CD8-positive, alpha-beta memory T cell (primary cell): Measurements from ENCODE around the gene EPB41L1. TPM values are rescaled to one million over a fixed set of nuclear protein-coding genes. Genes with fewer than 3 reads are reported as not detected.
A peak's percentile ranks its signal among the peaks of the same experiment; 100 is the strongest.

ENCODE experiments used
- CTCF ChIA-PET: fragments of 350-600 bp; sonication (Branson Sonifier 250); formaldehyde crosslinking; loops from one replicate; lab custom pipeline; 2021; ENCODE audit warnings: antibody characterized with exemption; lab: Charles Lee
- POLR2A ChIA-PET: fragments of 350-600 bp; sonication (Branson Sonifier 250); formaldehyde crosslinking; loops from one replicate; lab custom pipeline; 2021; ENCODE audit warnings: antibody characterized with exemption; lab: Charles Lee
- DNase-seq, 5 donors: peaks; one replicate each; pipeline versions ENCODE4 v3.0.0 to v3.0.0-alpha.2; 2020 to 2022; ENCODE audit warnings: mixed read lengths in 1 of 5
- H3K27ac ChIP-seq: one replicate; pipeline ENCODE4 v1.7.0; 2013; ENCODE audit warnings: low read depth, mild to moderate bottlenecking, low read length, moderate library complexity
- H3K27me3 ChIP-seq: 2 replicates; pipeline ENCODE4 v1.7.0; 2013; ENCODE audit warnings: low read length, mild to moderate bottlenecking; ENCODE audit not compliant: insufficient read depth, poor library complexity, severe bottlenecking
- H3K36me3 ChIP-seq: 2 replicates; pipeline ENCODE4 v1.7.0; 2013; ENCODE audit warnings: mild to moderate bottlenecking, low read length, moderate library complexity; ENCODE audit not compliant: insufficient read depth
- H3K4me1 ChIP-seq: 2 replicates; pipeline ENCODE4 v1.7.0; 2013; ENCODE audit warnings: mild to moderate bottlenecking, low read length, moderate library complexity; ENCODE audit not compliant: insufficient read depth
- H3K4me3 ChIP-seq: 2 replicates; pipeline ENCODE4 v1.7.0; 2013; ENCODE audit warnings: mild to moderate bottlenecking, low read length
- H3K9me3 ChIP-seq: 2 replicates; pipeline ENCODE4 v1.7.0; 2013; ENCODE audit warnings: mild to moderate bottlenecking, low read length
- H3K27ac Mint-ChIP-seq, 8 donors: one replicate each; pipeline ENCODE4 v1.8.0; 2020 to 2021; ENCODE audit warnings: mixed read lengths in 8 of 8, mild to moderate bottlenecking in 6 of 8, inconsistent platforms in 3 of 8, moderate library complexity in 3 of 8
- H3K27me3 Mint-ChIP-seq, 2 donors: one replicate each; pipeline ENCODE4 v1.8.0; 2020 to 2021; ENCODE audit warnings: mixed read lengths in 2 of 2, mild to moderate bottlenecking in 1 of 2, moderate library complexity in 1 of 2
- H3K36me3 Mint-ChIP-seq, 3 donors: one replicate each; pipeline ENCODE4 v1.8.0; 2020 to 2021; ENCODE audit warnings: mixed read lengths in 3 of 3, inconsistent platforms in 1 of 3, mild to moderate bottlenecking in 1 of 3
- H3K4me1 Mint-ChIP-seq, 3 donors: one replicate each; pipeline ENCODE4 v1.8.0; 2020 to 2021; ENCODE audit warnings: mixed read lengths in 3 of 3, inconsistent platforms in 1 of 3, mild to moderate bottlenecking in 1 of 3
- H3K4me3 Mint-ChIP-seq, 7 donors: one replicate each; pipeline ENCODE4 v1.8.0; 2020 to 2021; ENCODE audit warnings: mixed read lengths in 7 of 7, mild to moderate bottlenecking in 6 of 7, moderate library complexity in 4 of 7, inconsistent platforms in 2 of 7
- H3K9me3 Mint-ChIP-seq, 5 donors: one replicate each; pipeline ENCODE4 v1.8.0; 2020 to 2022; ENCODE audit warnings: mixed read lengths in 5 of 5, mild to moderate bottlenecking in 3 of 5, moderate library complexity in 2 of 5, inconsistent platforms in 1 of 5
- polyA plus RNA-seq: library from polyadenylated mRNA; unstranded; fragments of 300-500 nt; fragmentation: Illumina TruSeq; gene quantifications from one replicate; pipeline ENCODE4 v1.2.3, GENCODE V29; 2021
- total RNA-seq, 2 experiments: library from RNA; stranded (reverse); gene quantifications; one replicate each; pipeline ENCODE4 v1.2.3, GENCODE V29; 2021

Gene EPB41L1
- total and polyA plus RNA-seq, 3 experiments from 2014 or later: 0.29 to 0.35 TPM; not detected in 1

DNA sequence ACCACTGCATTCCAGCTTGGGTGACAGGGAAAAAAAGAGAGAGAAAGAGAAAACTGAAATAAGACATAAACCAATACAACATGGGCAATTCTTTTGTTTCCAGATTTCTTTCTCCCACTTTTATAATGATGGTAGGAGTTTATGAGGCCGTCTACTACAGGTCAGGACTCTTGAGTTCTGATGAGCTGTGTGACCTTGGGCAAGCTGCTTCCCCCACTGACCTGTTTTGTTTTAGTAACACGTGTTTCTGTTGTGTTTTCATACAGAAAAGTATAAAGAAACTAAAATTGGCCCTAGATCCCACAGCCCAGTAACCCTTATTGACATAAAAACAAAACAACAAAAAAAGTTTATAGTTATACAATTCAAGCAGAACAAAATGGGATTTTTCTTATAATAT lies 58.8 kb downstream of the EPB41L1 start:
- Histone ChIP-seq H3K4me1 (no peaks in the 10 kb centered on the region), H3K27ac (no peak overlapping the region), H3K27me3 (no peaks in the 10 kb centered on the region), H3K4me3 (no peak overlapping the region), H3K9me3 (no peaks in the 10 kb centered on the region), H3K36me3 (no peaks in the 10 kb centered on the region)
- no peak overlapping the region for H3K4me3 Mint-ChIP-seq
- no peaks in the 10 kb centered on the region for H3K4me1 Mint-ChIP-seq
- peaks cover 0 to 1% (median 0%) of the 10 kb centered on the region in 3 donors for H3K36me3 Mint-ChIP-seq
- ChIA-PET POLR2A (no interaction called here), CTCF (interaction anchor here (1.0 to 2.0 kb wide), 2 partner anchors 11 to 226 kb away, joined by 3 to 10 read pairs; no protein-coding TSS in a partner anchor)
- H3K9me3 Mint-ChIP-seq: no peaks in the 10 kb centered on the region
- peaks cover 5 to 26% of the 10 kb centered on the region in 2 donors for H3K27me3 Mint-ChIP-seq
- H3K27ac Mint-ChIP-seq: no peak overlapping the region
- DNase-seq: no peak

DNA sequence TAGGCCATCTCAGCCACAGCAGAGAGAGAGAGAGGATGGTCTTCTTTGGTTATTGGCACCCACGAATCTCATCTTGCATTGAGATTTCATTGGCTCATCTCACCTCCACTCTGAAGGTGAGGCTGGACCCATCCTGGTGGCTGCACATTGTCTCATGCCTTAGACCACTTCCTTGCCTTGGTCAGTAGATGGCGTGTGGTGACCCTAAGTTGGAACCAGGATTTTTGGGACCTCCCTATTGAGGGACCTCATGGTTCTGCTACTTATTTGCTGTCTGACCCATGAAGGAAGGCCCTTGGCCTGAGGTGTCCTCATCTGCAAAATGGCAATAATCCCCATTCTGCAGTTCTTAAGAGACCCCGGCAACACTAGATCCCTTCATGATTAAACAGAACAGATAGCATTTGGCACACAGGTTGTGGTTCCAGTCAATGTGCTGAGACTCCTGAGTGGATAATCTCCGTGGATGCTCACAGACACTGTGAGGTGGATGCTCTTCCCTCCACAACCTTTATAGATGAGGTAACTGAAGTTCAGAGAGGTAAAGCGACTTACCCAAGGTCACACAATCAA lies 60.2 kb downstream of the EPB41L1 start:
- Histone ChIP-seq H3K27me3 (no peaks in the 10 kb centered on the region), H3K36me3 (no peaks in the 10 kb centered on the region), H3K9me3 (no peaks in the 10 kb centered on the region), H3K27ac (no peak overlapping the region), H3K4me3 (no peak overlapping the region), H3K4me1 (no peaks in the 10 kb centered on the region)
- no peaks in the 10 kb centered on the region for H3K9me3 Mint-ChIP-seq
- H3K27ac Mint-ChIP-seq: peak overlapping the region in 1 of 8 donors; percentile 71
- H3K4me1 Mint-ChIP-seq: no peaks in the 10 kb centered on the region
- POLR2A ChIA-PET: no interaction called here
- no peaks in the 10 kb centered on the region for H3K36me3 Mint-ChIP-seq
- CTCF ChIA-PET: interaction anchor here (1.1 to 2.0 kb wide), 2 partner anchors 12 to 594 kb away, joined by 4 to 10 read pairs; no protein-coding TSS in a partner anchor
- DNase-seq: no peak
- no peak overlapping the region for H3K4me3 Mint-ChIP-seq
- H3K27me3 Mint-ChIP-seq: peaks cover 5 to 19% of the 10 kb centered on the region in 2 donors

DNA sequence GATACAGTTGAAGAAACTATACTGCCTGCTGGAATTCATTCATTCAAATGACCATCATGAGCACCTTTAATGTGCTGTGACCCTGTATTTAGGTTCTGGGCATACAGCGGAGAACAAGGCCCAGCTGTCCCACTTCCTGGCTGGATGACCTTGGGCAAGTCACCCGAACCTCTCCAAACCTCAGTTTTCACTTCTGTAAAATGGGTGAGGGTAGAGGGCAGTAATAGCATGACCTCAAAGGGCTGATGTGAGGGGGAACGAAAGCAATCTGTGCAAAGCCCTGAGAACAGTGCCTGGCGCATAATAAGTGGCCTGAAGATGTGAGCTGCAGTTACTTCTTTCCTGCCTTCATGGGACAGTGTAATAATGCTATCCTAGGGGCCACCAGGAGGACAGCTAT lies 61.2 kb downstream of the EPB41L1 start:
- H3K27ac ChIP-seq: no peak overlapping the region
- Mint-ChIP-seq H3K27ac (peak overlapping the region in 1 of 8 donors; percentile 2), H3K4me1 (no peaks in the 10 kb centered on the region), H3K4me3 (no peak overlapping the region), H3K36me3 (no peaks in the 10 kb centered on the region), H3K9me3 (no peaks in the 10 kb centered on the region), H3K27me3 (peaks cover 1 to 12% of the 10 kb centered on the region in 2 donors)
- ChIA-PET CTCF (interaction anchor here (0.8 kb wide), 1 partner anchor 930 kb away, joined by 3 read pairs; no protein-coding TSS in a partner anchor), POLR2A (no interaction called here)
- no peaks in the 10 kb centered on the region for H3K9me3 ChIP-seq
- no peaks in the 10 kb centered on the region for H3K27me3 ChIP-seq
- H3K36me3 ChIP-seq: no peaks in the 10 kb centered on the region
- H3K4me1 ChIP-seq: no peaks in the 10 kb centered on the region
- H3K4me3 ChIP-seq: no peak overlapping the region
- no peak for DNase-seq

DNA sequence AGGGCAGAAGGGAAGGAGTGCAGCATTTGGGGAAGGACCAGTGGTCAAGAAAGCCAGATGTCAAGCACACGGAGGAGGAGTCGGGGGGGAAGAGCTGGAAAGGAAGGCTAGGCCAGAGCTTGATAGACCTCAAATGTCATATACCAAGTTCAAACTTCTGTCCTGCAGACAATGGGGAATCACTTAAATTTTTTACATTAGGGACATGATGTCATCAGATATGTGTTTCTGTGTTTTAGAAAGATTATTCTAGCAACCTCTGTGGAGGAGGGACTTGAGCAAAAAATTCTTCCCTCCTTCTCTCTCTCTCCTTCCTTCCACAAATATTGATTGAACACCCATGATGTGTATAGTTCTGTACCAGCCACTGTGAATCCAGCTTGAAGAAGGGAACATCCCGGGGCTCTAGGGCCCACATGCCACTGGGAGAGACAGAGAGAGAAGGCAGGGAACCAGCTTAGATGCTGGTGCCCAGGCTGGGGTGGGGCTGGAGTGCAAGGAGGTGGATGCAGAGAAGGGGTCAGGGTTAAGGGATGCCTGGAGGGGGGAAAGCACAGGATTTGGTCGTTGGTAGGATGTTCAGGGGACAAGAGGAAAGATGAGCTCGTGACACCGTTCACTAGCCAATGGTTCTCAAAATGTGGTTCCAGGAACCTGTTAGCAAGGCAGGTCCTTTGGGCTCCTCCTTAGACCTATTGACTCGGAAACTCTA lies 61.9 kb downstream of the EPB41L1 start:
- no peaks in the 10 kb centered on the region for H3K9me3 ChIP-seq
- H3K9me3 Mint-ChIP-seq: no peaks in the 10 kb centered on the region
- no peaks in the 10 kb centered on the region for H3K36me3 Mint-ChIP-seq
- ChIA-PET POLR2A (no interaction called here), CTCF (interaction anchor here (0.8 to 0.9 kb wide), 2 partner anchors 14 to 930 kb away, joined by 3 read pairs; no protein-coding TSS in a partner anchor)
- no peak overlapping the region for H3K4me3 ChIP-seq
- H3K27ac ChIP-seq: no peak overlapping the region
- no peaks in the 10 kb centered on the region for H3K4me1 Mint-ChIP-seq
- no peaks in the 10 kb centered on the region for H3K4me1 ChIP-seq
- no peaks in the 10 kb centered on the region for H3K36me3 ChIP-seq
- peak overlapping the region in 1 of 8 donors; percentile 2 for H3K27ac Mint-ChIP-seq
- H3K27me3 Mint-ChIP-seq: peaks cover 1 to 8% of the 10 kb centered on the region in 2 donors
- no peaks in the 10 kb centered on the region for H3K27me3 ChIP-seq
- H3K4me3 Mint-ChIP-seq: no peak overlapping the region
- DNase-seq: no peak

DNA sequence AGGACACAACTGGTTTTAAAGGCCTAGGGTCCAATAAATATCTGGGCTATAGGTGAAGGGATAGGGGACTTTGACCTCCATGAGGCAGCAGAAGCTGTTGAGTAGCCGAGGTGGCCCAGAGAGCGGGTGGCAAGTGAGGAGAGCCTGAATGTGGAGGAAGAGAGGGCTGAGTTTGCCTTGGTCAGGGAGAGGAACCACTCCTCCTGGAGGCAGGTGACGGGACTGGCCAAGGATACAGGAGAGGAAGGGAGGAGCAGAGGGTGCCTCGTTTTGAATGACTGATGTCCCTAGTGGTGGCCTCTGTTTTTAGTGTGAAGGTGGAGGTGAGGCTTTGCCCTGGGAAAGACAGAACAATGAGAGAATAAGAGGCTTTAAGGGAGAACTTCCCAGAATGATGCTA lies 62.7 kb downstream of the EPB41L1 start:
- CTCF ChIA-PET: interaction anchor here (0.9 kb wide), 1 partner anchor 15 kb away, joined by 3 read pairs; no protein-coding TSS in a partner anchor

DNA sequence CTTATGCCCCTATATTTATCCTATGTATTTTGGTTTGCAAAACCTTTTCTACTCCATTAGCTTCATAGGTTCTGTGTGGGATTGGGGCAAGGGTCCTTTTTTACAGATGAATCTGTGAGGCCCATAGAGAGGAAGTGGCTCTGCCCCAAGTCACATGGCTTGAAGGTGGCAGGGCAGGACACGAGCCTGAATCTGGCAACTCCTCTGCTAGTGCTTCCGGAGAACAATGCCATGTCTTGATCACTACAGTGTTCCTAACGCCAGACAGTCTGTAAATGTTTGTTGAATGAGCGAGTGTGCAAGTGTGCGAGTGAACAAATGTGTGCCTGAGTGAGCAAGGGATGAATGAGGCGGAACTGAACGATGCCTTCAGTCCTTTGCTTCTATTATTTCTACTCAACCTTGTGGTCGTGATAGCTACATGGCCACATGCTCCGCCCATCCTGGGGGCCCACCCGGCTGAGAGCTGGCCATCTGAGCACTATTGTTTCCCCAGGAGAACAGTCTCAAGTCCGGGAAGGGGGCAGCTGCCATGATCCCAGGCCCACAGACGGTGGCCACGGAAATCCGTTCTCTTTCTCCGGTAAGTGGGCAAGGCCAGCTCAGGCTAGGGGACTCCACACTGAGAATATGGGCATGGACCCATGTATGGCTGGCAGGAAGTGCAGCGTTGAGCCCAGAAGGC lies 64.0 kb downstream of the EPB41L1 start:
- no peaks in the 10 kb centered on the region for H3K9me3 ChIP-seq
- H3K9me3 Mint-ChIP-seq: no peaks in the 10 kb centered on the region
- H3K4me1 Mint-ChIP-seq: no peaks in the 10 kb centered on the region
- peaks cover 1 to 8% of the 10 kb centered on the region in 2 donors for H3K27me3 Mint-ChIP-seq
- CTCF ChIA-PET: no interaction called here
- no peak overlapping the region for H3K27ac Mint-ChIP-seq
- no peaks in the 10 kb centered on the region for H3K27me3 ChIP-seq
- H3K4me3 Mint-ChIP-seq: no peak overlapping the region
- no peaks in the 10 kb centered on the region for H3K4me1 ChIP-seq
- no peak for DNase-seq
- H3K27ac ChIP-seq: no peak overlapping the region
- H3K36me3 ChIP-seq: no peaks in the 10 kb centered on the region
- POLR2A ChIA-PET: no interaction called here
- H3K4me3 ChIP-seq: no peak overlapping the region
- no peaks in the 10 kb centered on the region for H3K36me3 Mint-ChIP-seq

More for the DNA sequence above, 62.7 kb downstream of the EPB41L1 start:
- Mint-ChIP-seq H3K27me3 (peaks cover 1 to 8% of the 10 kb centered on the region in 2 donors), H3K4me3 (no peak overlapping the region), H3K4me1 (no peaks in the 10 kb centered on the region), H3K36me3 (no peaks in the 10 kb centered on the region), H3K9me3 (no peaks in the 10 kb centered on the region), H3K27ac (no peak overlapping the region)
- no peak for DNase-seq
- POLR2A ChIA-PET: no interaction called here
- no peaks in the 10 kb centered on the region for H3K27me3 ChIP-seq
- H3K27ac ChIP-seq: no peak overlapping the region
- no peaks in the 10 kb centered on the region for H3K36me3 ChIP-seq
- H3K9me3 ChIP-seq: no peaks in the 10 kb centered on the region
- H3K4me1 ChIP-seq: no peaks in the 10 kb centered on the region
- H3K4me3 ChIP-seq: no peak overlapping the region

DNA sequence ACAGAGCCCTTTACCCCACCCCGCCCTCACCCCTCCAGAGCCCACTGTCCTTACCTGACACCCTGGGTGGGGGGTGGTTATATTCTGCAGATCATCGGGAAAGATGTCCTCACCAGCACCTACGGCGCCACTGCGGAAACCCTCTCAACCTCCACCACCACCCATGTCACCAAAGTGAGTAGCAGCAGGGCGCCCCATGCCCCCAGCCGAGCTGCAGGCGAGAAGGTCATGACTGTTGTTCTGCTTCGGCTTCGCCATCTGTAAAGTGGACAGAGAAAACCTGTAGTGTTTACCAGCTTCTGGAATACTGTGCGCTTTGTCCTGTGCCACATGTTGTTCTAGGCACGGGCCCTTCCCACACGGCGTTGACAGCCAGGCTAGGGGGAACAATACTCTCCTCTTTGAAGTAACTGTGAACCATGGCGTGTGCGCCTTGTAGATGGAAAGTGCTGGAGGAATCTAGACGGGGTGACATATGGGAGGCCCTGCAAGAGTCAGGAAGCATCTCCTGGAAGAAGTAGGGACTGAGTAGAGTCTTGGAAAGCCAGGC lies 65.2 kb downstream of the EPB41L1 start:
- H3K27me3 Mint-ChIP-seq: peaks cover 1 to 8% of the 10 kb centered on the region in 2 donors
- Histone ChIP-seq H3K27me3 (no peaks in the 10 kb centered on the region), H3K4me3 (no peak overlapping the region), H3K27ac (no peak overlapping the region), H3K4me1 (no peaks in the 10 kb centered on the region), H3K36me3 (no peaks in the 10 kb centered on the region), H3K9me3 (no peaks in the 10 kb centered on the region)
- no peaks in the 10 kb centered on the region for H3K9me3 Mint-ChIP-seq
- DNase-seq: no peak
- H3K27ac Mint-ChIP-seq: peak overlapping the region in 1 of 8 donors; percentile 73
- peak overlapping the region in 1 of 7 donors; percentile 29 for H3K4me3 Mint-ChIP-seq
- ChIA-PET POLR2A (no interaction called here), CTCF (no interaction called here)
- no peaks in the 10 kb centered on the region for H3K4me1 Mint-ChIP-seq
- H3K36me3 Mint-ChIP-seq: no peaks in the 10 kb centered on the region
